ENCODE measurements around the gene ERCC6.

DNA sequence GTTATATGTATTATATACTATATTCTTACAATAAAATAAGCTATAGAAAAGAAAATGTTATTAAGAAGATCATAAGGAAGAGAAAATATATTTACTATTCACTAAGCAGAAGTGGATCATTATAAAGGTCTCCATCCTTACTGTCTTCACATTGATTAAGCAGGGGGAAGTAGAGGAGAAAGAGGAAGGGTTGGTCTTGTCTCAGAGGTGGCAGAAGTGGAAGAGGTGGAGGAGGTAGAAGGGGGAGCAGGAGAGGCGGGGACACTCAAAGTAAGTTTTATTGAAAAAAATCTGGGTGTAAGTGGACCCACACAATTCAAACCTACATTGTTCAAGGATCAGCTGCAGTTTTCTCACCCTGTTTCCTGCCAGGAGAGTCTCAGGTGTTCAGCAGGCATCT, 28.9 kb upstream of the ERCC6 start:
- TF ChIP-seq, protein P1, sequence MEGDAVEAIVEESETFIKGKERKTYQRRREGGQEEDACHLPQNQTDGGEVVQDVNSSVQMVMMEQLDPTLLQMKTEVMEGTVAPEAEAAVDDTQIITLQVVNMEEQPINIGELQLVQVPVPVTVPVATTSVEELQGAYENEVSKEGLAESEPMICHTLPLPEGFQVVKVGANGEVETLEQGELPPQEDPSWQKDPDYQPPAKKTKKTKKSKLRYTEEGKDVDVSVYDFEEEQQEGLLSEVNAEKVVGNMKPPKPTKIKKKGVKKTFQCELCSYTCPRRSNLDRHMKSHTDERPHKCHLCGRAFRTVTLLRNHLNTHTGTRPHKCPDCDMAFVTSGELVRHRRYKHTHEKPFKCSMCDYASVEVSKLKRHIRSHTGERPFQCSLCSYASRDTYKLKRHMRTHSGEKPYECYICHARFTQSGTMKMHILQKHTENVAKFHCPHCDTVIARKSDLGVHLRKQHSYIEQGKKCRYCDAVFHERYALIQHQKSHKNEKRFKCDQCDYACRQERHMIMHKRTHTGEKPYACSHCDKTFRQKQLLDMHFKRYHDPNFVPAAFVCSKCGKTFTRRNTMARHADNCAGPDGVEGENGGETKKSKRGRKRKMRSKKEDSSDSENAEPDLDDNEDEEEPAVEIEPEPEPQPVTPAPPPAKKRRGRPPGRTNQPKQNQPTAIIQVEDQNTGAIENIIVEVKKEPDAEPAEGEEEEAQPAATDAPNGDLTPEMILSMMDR (conservative IDR thresholded peaks at IDR 0.05): no peak
- TF ChIP-seq EZH2 (IDR thresholded peaks at IDR 0.05; ENCODE audit: low read depth): no peak

Measured in PC-9 (cell line).